T1000 (cell line): ENCODE results near the gene GNAT1.
"Not testable (repeated sequence)": the region's sequence is repeated elsewhere in the genome, so short reads cannot be mapped to it uniquely, and the experiment has no call there.

Source experiments
- DNase-seq: peaks from one replicate; lab custom pipeline; 2025; ENCODE audit warnings: mixed read lengths; lab: John Stamatoyannopoulos, UW

GNAT1 gene

GRCh38 chr3:50221411-50222168, 30.2 kb downstream of the GNAT1 start:
- DNase-seq = no peak

DNA sequence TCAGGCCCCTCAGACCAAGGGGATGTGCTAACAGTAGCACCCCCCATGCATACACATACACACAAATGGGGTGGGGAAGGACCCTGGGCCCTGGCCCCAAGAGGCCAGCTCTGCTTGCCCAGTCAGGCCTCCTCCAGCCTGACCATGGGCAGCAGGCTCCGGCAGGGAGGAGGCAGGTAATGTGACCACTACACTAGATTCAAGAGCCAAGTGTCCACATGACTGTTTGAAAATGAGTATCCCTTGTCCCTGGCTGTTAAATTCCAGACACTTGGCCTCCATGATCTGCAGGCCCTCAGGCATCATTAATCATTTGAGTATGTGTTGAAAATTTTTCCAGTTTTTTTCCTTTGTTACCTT, 30.7 kb downstream of the GNAT1 start:
- no peak for DNase-seq

- DNase-seq = no peak
Observed at GRCh38 chr3:50224639-50225038, 33.2 kb downstream of the GNAT1 start.

DNA sequence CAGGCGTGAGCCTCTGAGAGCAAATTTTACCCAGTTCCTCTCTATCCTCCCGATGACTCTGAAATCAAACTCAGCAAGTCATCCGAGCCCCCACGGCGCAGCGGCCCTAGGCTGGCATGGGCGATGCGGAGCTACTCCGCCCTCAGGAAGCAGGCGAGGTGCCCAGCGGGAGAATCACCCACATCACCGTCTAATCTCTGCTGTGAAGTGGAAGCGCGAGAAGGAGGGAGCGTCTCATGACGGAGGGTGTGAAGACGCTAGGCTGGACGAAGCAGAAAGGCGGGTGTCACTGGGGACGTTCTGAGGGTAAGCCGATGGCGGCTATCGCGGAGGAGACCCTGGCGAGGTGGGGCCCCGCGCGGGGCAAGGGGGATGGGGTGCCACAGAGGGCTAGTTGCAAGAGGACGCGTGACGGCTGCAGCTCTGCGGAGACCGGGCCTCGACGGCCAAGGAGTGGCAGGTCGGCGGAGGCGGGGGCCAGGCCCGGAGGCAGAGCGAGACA, 35.5 kb downstream of the GNAT1 start:
- DNase-seq = no peak

GRCh38 chr3:50227390-50228183, 36.2 kb downstream of the GNAT1 start:
- peak; percentile 92 for DNase-seq

GRCh38 chr3:50228184-50228763, 36.9 kb downstream of the GNAT1 start:
- not testable (repeated sequence) for DNase-seq

GRCh38 chr3:50229490-50229889, 38.1 kb downstream of the GNAT1 start:
- no peak for DNase-seq

GRCh38 chr3:50230104-50230793, 38.8 kb downstream of the GNAT1 start:
- no peak for DNase-seq

GRCh38 chr3:50230794-50231125, 39.4 kb downstream of the GNAT1 start:
- DNase-seq = no peak

- DNase-seq = no peak
Observed at GRCh38 chr3:50231581-50231980, 40.2 kb downstream of the GNAT1 start.

GRCh38 chr3:50232303-50232702, 40.9 kb downstream of the GNAT1 start:
- DNase-seq = no peak

GRCh38 chr3:50233176-50233575, 41.8 kb downstream of the GNAT1 start:
- DNase-seq = no peak

DNA sequence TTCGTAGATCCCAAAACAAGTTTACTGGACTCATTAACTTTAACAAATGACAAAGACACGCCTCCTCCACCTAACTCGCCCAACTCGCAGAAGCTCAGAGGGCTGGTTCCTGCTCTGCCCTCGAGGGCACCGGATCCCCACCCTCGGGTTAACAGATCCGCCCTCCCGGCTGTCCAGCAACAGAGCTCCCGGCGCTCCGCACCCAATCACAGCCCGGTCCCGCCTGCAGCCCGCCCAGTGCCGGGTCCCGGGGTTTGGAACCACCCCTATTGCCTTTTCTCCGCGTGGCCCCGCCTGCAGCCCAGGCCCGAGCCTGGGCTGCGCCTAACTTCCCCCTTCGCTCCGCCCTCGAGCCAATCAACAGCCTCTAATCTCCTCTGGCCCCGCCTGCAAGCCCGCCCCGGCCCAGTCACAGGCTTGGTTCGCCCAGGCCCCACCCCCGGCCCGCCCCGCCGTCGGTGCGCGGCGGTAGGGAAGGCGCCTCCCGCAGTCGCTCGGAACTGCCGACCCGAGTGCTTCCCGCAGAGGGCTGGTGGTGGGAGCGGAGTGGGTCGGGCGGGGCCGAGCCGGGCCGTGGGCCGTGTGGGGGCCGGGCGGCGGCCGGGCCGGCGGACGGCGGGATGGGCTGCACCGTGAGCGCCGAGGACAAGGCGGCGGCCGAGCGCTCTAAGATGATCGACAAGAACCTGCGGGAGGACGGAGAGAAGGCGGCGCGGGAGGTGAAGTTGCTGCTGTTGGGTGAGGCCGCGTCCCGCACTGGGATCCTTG, 44.5 kb downstream of the GNAT1 start, which contains the start of gene GNAI2:
Gene GNAI2 (plus strand): TSS at position 489 of the 768 bp plus-strand sequence. CDS start 132 bp downstream, at position 621.
- DNase-seq = peak; percentile 99

DNA sequence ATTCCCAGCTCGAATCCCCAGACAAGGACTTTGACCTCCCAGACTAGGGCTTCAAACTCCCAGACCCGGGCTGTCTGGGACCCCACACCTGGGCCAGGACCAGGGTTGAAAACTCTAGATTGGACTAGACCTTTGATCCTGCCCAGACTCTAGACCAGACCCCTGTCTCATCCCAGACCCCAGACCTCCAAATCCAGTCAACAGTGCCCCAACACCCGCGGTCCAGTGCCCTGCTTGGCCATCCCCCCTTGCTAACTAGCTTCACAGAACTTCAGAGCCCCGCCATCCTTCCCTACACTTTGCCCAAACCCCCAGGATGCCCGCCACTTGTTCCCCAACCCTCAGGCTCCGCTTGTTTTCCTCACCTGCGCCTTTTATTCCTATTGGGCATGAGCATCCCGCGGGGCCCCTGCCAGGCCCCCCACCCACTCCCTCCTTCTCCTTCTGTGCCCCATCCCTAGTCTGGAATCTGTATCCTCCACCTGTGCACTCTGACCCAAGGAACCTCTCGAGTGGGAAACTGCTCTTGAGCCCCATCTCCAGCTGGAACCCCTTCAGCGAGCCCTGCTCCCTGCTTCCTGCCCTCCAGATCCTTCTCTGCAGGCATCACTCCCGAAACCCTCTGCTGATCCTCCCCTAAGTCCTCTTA, 45.2 kb downstream of the GNAT1 start:
- no peak for DNase-seq

DNA sequence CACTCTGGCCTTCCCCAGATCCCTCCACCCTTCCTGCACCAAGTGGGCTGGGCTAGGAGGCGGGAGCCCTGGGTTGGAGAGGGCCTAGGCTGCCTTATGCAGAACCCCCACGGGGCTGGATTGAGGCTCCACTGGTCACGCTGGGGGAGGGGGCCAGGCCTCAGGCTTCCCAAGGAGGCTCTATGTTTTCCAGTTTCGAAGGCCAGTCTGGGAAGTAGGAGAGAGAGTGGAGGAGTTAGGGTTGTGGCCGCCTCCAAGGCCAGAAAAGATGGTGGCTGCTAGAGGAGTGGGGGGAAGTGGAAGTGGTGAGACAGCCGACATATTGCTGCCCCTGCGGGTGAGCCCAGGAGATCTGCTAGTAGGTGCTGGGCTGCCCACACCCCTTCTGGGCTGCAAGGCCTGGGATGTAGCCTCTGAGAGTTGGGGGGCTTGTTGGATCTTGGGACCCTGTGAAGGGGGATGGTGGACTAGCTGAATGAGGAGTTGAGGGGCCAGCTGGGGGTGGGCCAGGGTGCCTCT, 45.8 kb downstream of the GNAT1 start:
- DNase-seq = no peak

GRCh38 chr3:50237754-50238548, 46.5 kb downstream of the GNAT1 start:
- DNase-seq = peak; percentile 57

DNA sequence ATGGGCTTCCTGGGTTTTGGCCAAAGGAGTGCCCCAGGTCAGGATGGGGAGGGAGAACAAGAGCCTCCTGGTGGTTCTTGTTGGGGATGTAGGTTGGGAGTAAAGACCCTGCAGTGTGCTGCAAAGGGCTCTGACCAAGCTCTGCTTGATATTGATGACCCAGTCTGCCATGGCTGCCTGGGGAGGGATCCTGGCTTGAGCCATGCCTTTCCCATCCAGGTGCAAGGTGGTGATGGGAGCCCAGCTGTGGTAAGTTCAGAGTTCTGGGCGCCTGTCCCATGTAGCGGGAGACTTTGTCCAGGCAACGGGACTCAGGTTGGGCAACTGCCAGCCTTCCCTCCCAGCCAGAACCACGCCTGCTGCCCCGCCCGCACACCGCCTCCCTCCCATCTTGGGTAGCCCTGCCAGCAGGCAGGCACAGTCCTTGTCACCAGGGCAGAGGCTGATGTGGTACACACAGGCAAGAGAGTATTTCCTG, 47.2 kb downstream of the GNAT1 start:
- DNase-seq = no peak

DNA sequence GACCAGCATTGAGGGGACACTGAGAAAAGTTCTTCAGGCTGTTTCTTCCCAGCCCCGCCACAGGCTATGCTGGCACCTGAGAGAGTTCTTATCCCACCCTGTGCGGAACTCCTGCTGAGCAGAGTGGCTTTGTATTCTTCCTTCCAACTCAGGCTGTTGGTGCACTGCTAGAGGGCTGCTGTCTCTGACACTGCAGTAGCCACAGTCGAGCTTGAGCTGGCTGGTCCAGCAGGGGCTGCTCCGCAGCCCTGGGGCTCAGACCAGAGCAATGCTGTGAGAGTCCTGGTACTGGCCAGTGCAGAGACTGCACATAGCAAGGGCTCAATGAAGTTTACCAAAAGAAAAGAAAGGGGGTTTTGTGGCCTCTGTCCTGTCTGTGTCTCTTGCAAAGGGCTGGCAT, 48.2 kb downstream of the GNAT1 start:
- DNase-seq = no peak

DNA sequence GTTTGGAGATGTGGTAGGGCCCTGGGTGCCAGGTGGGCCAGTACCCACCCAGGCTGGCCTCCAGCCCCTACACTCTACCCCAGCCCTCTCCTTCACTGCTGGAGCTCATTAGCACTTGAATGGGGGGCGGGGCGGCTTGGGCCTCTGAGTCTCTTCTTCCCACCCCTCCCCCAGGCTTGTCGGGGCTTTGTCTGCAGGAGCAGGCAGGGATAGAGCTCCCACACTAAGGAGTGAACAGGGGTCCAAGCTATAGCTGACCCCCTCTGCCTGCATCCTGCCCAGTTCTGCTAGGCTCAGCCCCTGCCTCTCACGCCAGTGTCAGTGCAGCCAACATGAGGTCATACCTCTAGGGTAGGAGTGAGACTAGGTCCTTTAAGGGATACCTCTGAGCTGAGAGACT, 49.8 kb downstream of the GNAT1 start:
- no peak for DNase-seq
